Adrenal gland (tissue), 12 donors: ENCODE results near the gene GGN. TPM values are rescaled to one million over a fixed set of nuclear protein-coding genes. Genes with fewer than 3 reads are reported as not detected.
"Not testable (repeated sequence)": the region's sequence is repeated elsewhere in the genome, so short reads cannot be mapped to it uniquely, and the experiment has no call there.

Experiments
- DNase-seq, 7 donors: peaks; one replicate each; pipeline ENCODE4 v3.0.0-alpha.2; 2019 to 2020
- H3K27ac ChIP-seq, 5 donors: fragments of 200-600 bp; sonication (generic) in 4 of 5; 1 replicate in 3 of 5; 2 replicates in 2 of 5; pipeline versions ENCODE4 v1.5.1 to v1.8.0; 2016 to 2020; ENCODE audit warnings: mild to moderate bottlenecking in 1 of 5
- H3K27me3 ChIP-seq: fragments of 200-600 bp; 2 replicates; pipeline ENCODE4 v1.8.0; 2021
- H3K36me3 ChIP-seq, 2 donors: fragments of 200-600 bp; replicated peaks in 1 of 2; 1 replicate in 1 of 2; 2 replicates in 1 of 2; pipeline versions ENCODE4 v1.5.1 to v1.8.0; 2018 to 2022
- H3K4me1 ChIP-seq, 2 donors: fragments of 200-600 bp; replicated peaks in 1 of 2; 1 replicate in 1 of 2; 2 replicates in 1 of 2; pipeline versions ENCODE4 v1.5.1 to v1.8.0; 2018 to 2021
- H3K4me3 ChIP-seq, 4 donors: fragments of 200-600 bp; sonication (generic) in 3 of 4; one replicate each; pipeline ENCODE4 v1.5.1; 2016 to 2018
- H3K9me3 ChIP-seq, 3 donors: fragments of 200-600 bp; sonication (generic) in 1 of 3; replicated peaks in 1 of 3; 1 replicate in 2 of 3; 2 replicates in 1 of 3; pipeline versions ENCODE4 v1.5.1 to v1.8.0; 2016 to 2021
- CTCF ChIP-seq, 6 experiments: fragments of 450-650 bp in 4 of 6; fragments of 200-600 bp in 2 of 6; sonication (generic) in 1 of 6; IDR thresholded peaks; 1 replicate in 5 of 6; 2 replicates in 1 of 6; pipeline versions ENCODE4 v1.5.1 to v1.8.0; 2016 to 2021; ENCODE audit warnings: antibody characterized with exemption in 6 of 6, mild to moderate bottlenecking in 2 of 6, moderate library complexity in 1 of 6
- POLR2A ChIP-seq, 2 donors: fragments of 450-650 bp; IDR thresholded peaks; one replicate each; pipeline ENCODE4 v1.6.1; 2017; ENCODE audit warnings: antibody characterized with exemption in 2 of 2, mild to moderate bottlenecking in 2 of 2, moderate library complexity in 1 of 2
- WGBS, 4 donors: extraction: QIAGEN DNeasy Blood & Tissue Kit in 2 of 4; methylation state at CpG; one replicate each; pipeline versions ENCODE4 v1.1.5 to v1.1.7; 2013 to 2017; 5-methylcytosine and 5-hydroxymethylcytosine counted together
- intact Hi-C, 2 donors: fragments of 100-400 bp; cut with DNase I; formaldehyde crosslinking; loops; one replicate each; pipeline versions ENCODE4 v1.14.1 to v1.15.0; 2022 to 2023
- polyA plus RNA-seq, 3 donors: library from polyadenylated mRNA; stranded (reverse); fragments of 200-250 nt in 2 of 3; fragments of 350-450 nt in 1 of 3; fragmentation: Illumina TruSeq in 1 of 3; extraction: RNeasy Lipid Tissue Mini Kit (QIAGEN cat#74804) in 1 of 3; gene quantifications; one replicate each; pipeline ENCODE4 v1.2.3, GENCODE V29; 2013 to 2014
- total RNA-seq, 9 donors: library from RNA; depleted of rRNA in 4 of 9; stranded (reverse); fragments of >200 nt in 4 of 9; fragments of 120-200 nt in 1 of 9; fragmentation: NEBNext Ultra II Directional in 1 of 9; extraction: Animal tissue kit (Norgen Biotek cat#: 25700) in 1 of 9; gene quantifications; one replicate each; pipeline versions ENCODE4 v1.1.0 to v1.2.4, GENCODE V29; 2013 to 2023
- donor health status: healthy with polysubstance abuse.
- donor health status: Bipolar disorder and iron deficiency.
- donor health status: DM: yes; HTN: yes; CAD: no.
- donor health status: DM: no; HTN: no; CAD: no.
- donor health status: DM: no; HTN: no; CAD: no.
- donor health status: DM: yes; HTN: yes; CAD: no.

The GGN gene
- total and polyA plus RNA-seq, 12 donors = 0.57 to 1.6 (median 0.85) TPM; not detected in 4

- intact Hi-C loops = loop anchor here in 1 of 2 donors (5.0 kb wide), 1 partner anchor 34 kb away; the partner anchor contains the start of gene CATSPERG
- TF ChIP-seq CTCF (IDR thresholded peaks at IDR 0.05) (no peak), POLR2A (IDR thresholded peaks at IDR 0.05) (no peak)
- 58 to 69% (median 68%) methylated on average over 6 of the region's 6 CpGs for WGBS, 4 donors
Measured at GRCh38 chr19:38371081-38371480, 16.8 kb downstream of the GGN start.

GRCh38 chr19:38370299-38370698, 17.5 kb downstream of the GGN start:
- H3K36me3 ChIP-seq = no peaks in the 10 kb centered on the region
- TF ChIP-seq POLR2A (IDR thresholded peaks at IDR 0.05) (no peak), CTCF (IDR thresholded peaks at IDR 0.05) (no peak)
- H3K27ac ChIP-seq = no peak overlapping the region
- H3K4me1 ChIP-seq = peaks cover 2 to 3% of the 10 kb centered on the region in 2 donors
- no peaks in the 10 kb centered on the region for H3K9me3 ChIP-seq
- no peak overlapping the region for H3K4me3 ChIP-seq
- 66 to 80% (median 74%) methylated on average over 12 of the region's 12 CpGs for WGBS, 4 donors
- intact Hi-C loops = loop anchor here in 1 of 2 donors (5.0 kb wide), 1 partner anchor 33 kb away; the partner anchor contains the start of gene CATSPERG
- H3K27me3 ChIP-seq = no peaks in the 10 kb centered on the region
- DNase-seq = no peak

More at GRCh38 chr19:38371081-38371480, 16.8 kb downstream of the GGN start:
- Histone ChIP-seq H3K9me3 (no peaks in the 10 kb centered on the region), H3K4me3 (no peak overlapping the region), H3K4me1 (peaks cover 10% of the 10 kb centered on the region in 2 donors), H3K36me3 (no peaks in the 10 kb centered on the region), H3K27ac (no peak overlapping the region), H3K27me3 (no peaks in the 10 kb centered on the region)
- DNase-seq = no peak

- Histone ChIP-seq H3K4me3 (no peak overlapping the region), H3K36me3 (no peaks in the 10 kb centered on the region), H3K4me1 (no peaks in the 10 kb centered on the region), H3K9me3 (no peaks in the 10 kb centered on the region), H3K27me3 (no peaks in the 10 kb centered on the region), H3K27ac (no peak overlapping the region)
- WGBS, 4 donors = 80 to 90% (median 86%) methylated on average over 2 of the region's 2 CpGs
- TF ChIP-seq POLR2A (IDR thresholded peaks at IDR 0.05) (no peak), CTCF (IDR thresholded peaks at IDR 0.05) (no peak)
- intact Hi-C loops = no loop called here
- DNase-seq = no peak
Measured at GRCh38 chr19:38369584-38369983, 18.2 kb downstream of the GGN start.

GRCh38 chr19:38367041-38367440, 20.8 kb downstream of the GGN start:
- H3K36me3 ChIP-seq = no peaks in the 10 kb centered on the region
- no peak overlapping the region for H3K4me3 ChIP-seq
- no peak for DNase-seq
- H3K4me1 ChIP-seq = peaks cover 0 to 11% of the 10 kb centered on the region in 2 donors
- 78 to 85% (median 79%) methylated on average over 10 to 12 of the region's 12 CpGs for WGBS, 4 donors
- TF ChIP-seq POLR2A (IDR thresholded peaks at IDR 0.05) (no peak), CTCF (IDR thresholded peaks at IDR 0.05) (no peak)
- no peaks in the 10 kb centered on the region for H3K27me3 ChIP-seq
- no peaks in the 10 kb centered on the region for H3K9me3 ChIP-seq
- intact Hi-C loops = no loop called here
- H3K27ac ChIP-seq = no peak overlapping the region

GRCh38 chr19:38362946-38363688, 24.7 kb downstream of the GGN start:
- peak overlapping the region in 1 of 4 donors; percentile 62 for H3K4me3 ChIP-seq
- H3K27me3 ChIP-seq, H3K27ac ChIP-seq, H3K9me3 ChIP-seq, DNase-seq, H3K36me3 ChIP-seq, intact Hi-C loops: not testable (repeated sequence)
- 73 to 78% (median 74%) methylated on average over 14 to 15 of the region's 16 CpGs for WGBS, 4 donors
- peaks cover 0 to 16% of the 10 kb centered on the region in 2 donors for H3K4me1 ChIP-seq
